K562 (cell line): ENCODE data around the gene PTTG1IP. TPM values are rescaled to one million over a fixed set of nuclear protein-coding genes. Genes with fewer than 3 reads are reported as not detected.
A peak's percentile ranks its signal among the peaks of the same experiment; 100 is the strongest.

ENCODE experiments used
- ELK3 ChIP-seq: fragments of 450-650 bp; formaldehyde crosslinking; IDR thresholded peaks from 2 replicates; pipeline ENCODE4 v1.4.0; 2020; ENCODE audit warnings: mild to moderate bottlenecking
- MAFG ChIP-seq: fragments of 450-650 bp; conservative IDR thresholded peaks from 2 replicates; pipeline ENCODE4 v1.6.1; 2016; ENCODE audit warnings: missing genetic modification characterization, missing compliant biosample characterization
- NCOA4 ChIP-seq: fragments of 450-650 bp; IDR thresholded peaks from 2 replicates; pipeline ENCODE4 v1.6.1; 2018; ENCODE audit warnings: mild to moderate bottlenecking; ENCODE audit not compliant: partially characterized antibody
- NR4A1 ChIP-seq, 2 experiments: fragments of 250-450 bp in 1 of 2; fragments of 450-650 bp in 1 of 2; sonication (Bioruptor Pico) in 1 of 2; IDR thresholded peaks; 2 replicates each; pipeline versions ENCODE4 v1.4.0 to v1.6.1; 2016 to 2020; ENCODE audit warnings: mild to moderate bottlenecking in 2 of 2, missing compliant biosample characterization in 1 of 2, missing genetic modification characterization in 1 of 2, moderate library complexity in 1 of 2
- REST ChIP-seq, 2 experiments: fragments of 450-650 bp; formaldehyde crosslinking in 1 of 2; IDR thresholded peaks; 2 replicates each; pipeline versions ENCODE4 v1.4.0 to v1.6.1; 2014 to 2020; ENCODE audit warnings: mild to moderate bottlenecking in 2 of 2, borderline replicate concordance in 1 of 2, low read depth in 1 of 2
- TARDBP ChIP-seq: fragments of 450-650 bp; IDR thresholded peaks from 2 replicates; pipeline ENCODE4 v1.6.1; 2016
- ZBTB11 ChIP-seq, 3 experiments: fragments of 200-800 bp in 1 of 3; fragments of 250-450 bp in 1 of 3; fragments of 450-650 bp in 1 of 3; sonication (Bioruptor Pico) in 1 of 3; sonication (Bioruptor generic) in 1 of 3; formaldehyde crosslinking in 1 of 3; IDR thresholded peaks; 2 replicates each; pipeline versions ENCODE4 v1.6.1 to v1.8.0; 2016 to 2022; ENCODE audit warnings: mild to moderate bottlenecking in 2 of 3, missing genetic modification characterization in 2 of 3, missing compliant biosample characterization in 1 of 3, moderate library complexity in 1 of 3
- ZKSCAN3 ChIP-seq: fragments of 250-450 bp; sonication (Bioruptor Pico); IDR thresholded peaks from 2 replicates; pipeline ENCODE4 v1.4.0; 2020
- ZNF408 ChIP-seq: fragments of 250-450 bp; sonication (Bioruptor Pico); IDR thresholded peaks from 2 replicates; pipeline ENCODE4 v1.4.0; 2020; ENCODE audit warnings: low read depth, mild to moderate bottlenecking, moderate library complexity
- ZNF699 ChIP-seq: fragments of 250-450 bp; sonication (Bioruptor Pico); IDR thresholded peaks from 2 replicates; pipeline ENCODE4 v1.8.0; 2021; ENCODE audit warnings: mild to moderate bottlenecking, moderate library complexity; ENCODE audit not compliant: insufficient replicate concordance
- polyA plus RNA-seq, 8 experiments: library from polyadenylated mRNA; depleted of rRNA in 4 of 8; stranded (reverse) in 5 of 8; unstranded in 3 of 8; fragments of >200 nt; fragmentation: Nextera tagmentation in 2 of 8; fragmentation: Illumina TruSeq in 1 of 8; extraction: Ambion mirVana in 2 of 8; extraction: Trizol in 1 of 8; gene quantifications; 2 replicates each; pipeline versions ENCODE4 v1.2.1 to v1.2.3, GENCODE V29; 2011 to 2014; ENCODE audit warnings: inconsistent platforms in 1 of 8, missing spikeins in 1 of 8
- total RNA-seq, 7 experiments: library from RNA; depleted of rRNA in 6 of 7; stranded (reverse); fragments of >200 nt in 6 of 7; fragmentation: Illumina TruSeq in 2 of 7; extraction: Trizol in 2 of 7; gene quantifications; 2 replicates each; pipeline versions ENCODE4 v1.2.1 to v1.2.3, GENCODE V29; 2011 to 2021; ENCODE audit warnings: low replicate concordance in 1 of 7

PTTG1IP gene
- total and polyA plus RNA-seq, 9 of the 15 experiments (the other 6 are each of a cell fraction or from before 2014, with no cell fraction given) = 5.0 to 99.3 (median 82.4) TPM

GRCh38 chr21:44873356-44874239, at the start of gene PTTG1IP (continued):
- no peak for TF ChIP-seq NCOA4
- peak in 2 of 3 experiments; percentile 59 to 82; a peak in 4 of 6 replicates for TF ChIP-seq ZBTB11 (CRISPR knock-in tag; IDR thresholded peaks at IDR 0.05)
- no peak for TF ChIP-seq MAFG (tag)
- peak; percentile 82; the same call in 1 of the 2 replicates for TF ChIP-seq TARDBP
- TF ChIP-seq ZKSCAN3 (CRISPR knock-in tag) = no peak
- TF ChIP-seq ZNF408 = no peak
- 0 out of 2 replicates have a peak, but pooled peaks have one; percentile 50 for TF ChIP-seq ELK3 (CRISPR knock-in tag)
- TF ChIP-seq REST (IDR thresholded peaks at IDR 0.05; ENCODE audit: borderline replicate concordance) = 0 out of 2 replicates have a peak, but pooled peaks have one; percentile 5
- TF ChIP-seq REST (CRISPR knock-in tag; IDR thresholded peaks at IDR 0.05; ENCODE audit: low read depth) = no peak
- TF ChIP-seq ZNF699 (CRISPR knock-in tag) = no peak
- 0 out of 2 replicates have a peak, but pooled peaks have one; percentile 56 for TF ChIP-seq NR4A1 (CRISPR knock-in tag; IDR thresholded peaks at IDR 0.05)
- TF ChIP-seq NR4A1 (tag; IDR thresholded peaks at IDR 0.05) = no peak
